SK-N-MC (cell line): Measurements from ENCODE around the gene ELOB.

ENCODE experiments used
- DNase-seq: peaks from one replicate; pipeline ENCODE4 v3.0.0-alpha.2; 2011; ENCODE audit warnings: low read depth, low spot score
- H3K27ac ChIP-seq: fragments of 200-600 bp; sonication (generic); 2 replicates; pipeline ENCODE4 v1.5.1; 2016; ENCODE audit warnings: mixed run types
- H3K36me3 ChIP-seq: fragments of 200-600 bp; sonication (generic); 2 replicates; pipeline ENCODE4 v1.6.1; 2017; ENCODE audit warnings: antibody characterized with exemption, low read length, mixed read lengths; ENCODE audit not compliant: insufficient read depth
- H3K4me3 ChIP-seq: fragments of 200-600 bp; sonication (generic); 2 replicates; pipeline ENCODE4 v1.5.1; 2016
- H3K9ac ChIP-seq: fragments of 200-600 bp; sonication (generic); 2 replicates; pipeline ENCODE4 v1.8.0; 2017; ENCODE audit warnings: mixed run types, mixed read lengths; ENCODE audit not compliant: insufficient read length
- H3K9me3 ChIP-seq: fragments of 200-600 bp; sonication (generic); 2 replicates; pipeline ENCODE4 v1.6.1; 2017; ENCODE audit warnings: low read depth, mild to moderate bottlenecking, antibody characterized with exemption, low read length, moderate library complexity, mixed read lengths
- EZH2 ChIP-seq: fragments of 200-600 bp; sonication (generic); IDR thresholded peaks from one replicate; pipeline ENCODE4 v1.6.1; 2017; ENCODE audit warnings: antibody characterized with exemption
- FOXP2 ChIP-seq: optimal IDR thresholded peaks from 2 replicates; pipeline ENCODE3; 2011; ENCODE audit warnings: mild to moderate bottlenecking, moderate library complexity; ENCODE audit not compliant: insufficient read depth; ENCODE audit errors: extremely low read length, control extremely low read depth
- POLR2AphosphoS5 ChIP-seq: IDR thresholded peaks from 2 replicates; pipeline ENCODE4 v1.6.1; 2012; ENCODE audit warnings: mild to moderate bottlenecking, low read depth, low read length, borderline replicate concordance

ELOB gene

DNA sequence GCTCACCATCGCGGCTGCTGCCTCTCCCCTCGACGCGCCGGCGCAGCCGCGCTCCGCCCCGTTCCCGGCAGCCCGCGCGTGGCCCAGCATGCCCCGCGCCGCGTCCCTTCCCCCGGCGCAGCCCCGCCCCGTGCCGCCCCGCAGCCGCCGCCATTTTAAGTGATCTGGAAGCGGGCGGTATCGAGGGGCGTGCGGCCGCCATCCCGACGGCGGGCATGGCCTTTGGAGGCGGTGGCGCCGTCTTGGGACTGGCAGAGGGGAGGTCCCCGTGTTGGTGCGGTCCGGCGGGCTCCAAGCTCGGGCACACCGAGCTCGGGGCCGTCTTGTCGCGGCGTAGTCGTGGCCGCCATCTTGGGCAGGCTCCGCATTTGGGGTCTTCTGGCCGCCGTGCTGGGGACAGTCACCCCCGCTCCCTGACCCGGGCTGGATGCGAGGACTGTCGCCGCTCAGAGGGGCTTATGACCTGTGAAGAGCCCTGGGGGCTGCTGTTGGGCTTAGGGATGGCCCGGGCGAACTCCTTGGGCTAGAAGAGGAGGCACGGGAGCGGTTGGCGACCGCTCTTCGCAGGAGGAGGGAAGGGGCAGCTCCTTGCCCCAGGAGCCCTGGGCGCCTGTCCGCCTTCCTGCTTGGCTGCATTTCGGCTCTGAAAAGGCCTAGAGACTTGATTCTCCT lies at the start of gene ELOB:
ELOB (minus strand) TSS at position 50 of the 672 bp plus-strand sequence; CDS start at position 9, 41 bp downstream.
- peak within 1 kb of the TSS; percentile 96 for H3K27ac ChIP-seq
- DNase-seq, result no peak
- H3K9me3 ChIP-seq, result no peaks in the 10 kb centered on the region
- peaks cover 12% of the 10 kb centered on the region; the same call in 1 of the 2 replicates for H3K36me3 ChIP-seq
- TF ChIP-seq POLR2AphosphoS5, result peak; percentile 90
- no peak for TF ChIP-seq EZH2
- peak within 1 kb of the TSS; percentile 100 for H3K9ac ChIP-seq
- H3K4me3 ChIP-seq, result peak within 1 kb of the TSS; percentile 97

GRCh38 chr16:2825906-2826305 lies 48.8 kb upstream of the ELOB start:
- H3K9ac ChIP-seq, result no peak overlapping the region

DNA sequence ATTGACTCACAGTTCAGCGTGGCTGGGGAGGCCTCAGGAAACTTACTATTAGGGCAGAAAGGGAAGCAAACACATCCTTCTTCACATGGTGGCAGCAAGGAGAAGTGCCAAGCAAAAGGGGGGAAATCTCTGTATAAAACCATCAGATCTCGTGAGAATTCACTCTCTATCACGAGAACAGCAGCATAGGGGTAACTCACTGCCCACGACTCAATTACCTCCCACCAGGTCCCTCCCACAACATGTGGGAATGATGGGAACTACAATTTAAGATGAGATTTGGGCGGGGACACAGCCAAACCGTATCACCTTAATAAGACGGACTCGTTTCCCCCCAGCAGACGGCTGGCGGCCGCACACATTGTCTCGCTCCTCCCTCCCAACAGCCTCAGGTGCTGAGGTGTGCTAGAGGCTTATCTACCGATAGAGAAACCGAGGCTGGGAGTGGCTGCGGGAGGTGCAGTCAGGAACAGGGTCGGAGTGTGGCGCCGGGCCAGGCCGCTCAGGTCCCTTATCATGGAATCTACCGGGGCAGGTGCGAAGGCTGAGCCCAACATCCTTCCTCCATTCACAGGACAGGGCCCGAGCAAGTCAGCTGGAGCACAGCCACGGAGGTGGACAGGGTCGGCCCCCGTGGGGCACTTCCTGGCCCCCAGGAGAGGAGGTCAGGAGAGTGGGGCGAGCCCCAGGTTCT lies 48.1 kb upstream of the ELOB start:
- Histone ChIP-seq H3K4me3 (no peak overlapping the region), H3K27ac (no peak overlapping the region), H3K9ac (no peak overlapping the region), H3K36me3 (no peaks in the 10 kb centered on the region), H3K9me3 (no peaks in the 10 kb centered on the region)
- TF ChIP-seq FOXP2 (no peak), EZH2 (no peak), POLR2AphosphoS5 (no peak)
- no peak for DNase-seq

More at GRCh38 chr16:2825906-2826305, 48.8 kb upstream of the ELOB start:
- TF ChIP-seq FOXP2 (no peak), POLR2AphosphoS5 (no peak), EZH2 (no peak)
- no peaks in the 10 kb centered on the region for H3K9me3 ChIP-seq
- no peak overlapping the region for H3K4me3 ChIP-seq
- H3K27ac ChIP-seq, result no peak overlapping the region
- DNase-seq, result no peak
- no peaks in the 10 kb centered on the region for H3K36me3 ChIP-seq

DNA sequence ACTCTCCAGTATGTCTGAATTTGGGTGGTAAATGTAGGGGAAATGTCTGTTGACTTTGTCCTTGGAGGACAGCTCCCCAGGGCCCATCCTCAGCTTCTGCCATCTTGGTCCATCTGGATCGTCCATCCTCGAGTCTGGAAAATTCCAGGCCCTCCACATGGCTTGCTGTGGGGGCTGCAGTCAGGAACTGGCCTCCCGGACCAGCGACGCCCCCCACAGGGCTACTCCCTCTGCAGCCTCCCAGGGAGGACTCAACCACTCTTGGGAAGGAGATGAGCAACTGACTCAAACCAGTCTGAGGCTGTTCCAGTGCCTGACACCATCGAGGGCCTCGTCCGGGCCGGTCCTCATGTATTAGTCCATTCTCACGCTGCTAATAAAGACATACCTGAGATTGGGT lies 47.5 kb upstream of the ELOB start:
- Histone ChIP-seq H3K27ac (no peak overlapping the region), H3K36me3 (no peaks in the 10 kb centered on the region), H3K9me3 (no peaks in the 10 kb centered on the region), H3K4me3 (no peak overlapping the region), H3K9ac (no peak overlapping the region)
- DNase-seq, result no peak
- TF ChIP-seq POLR2AphosphoS5 (no peak), FOXP2 (no peak), EZH2 (no peak)

- Histone ChIP-seq H3K27ac (no peak overlapping the region), H3K9ac (no peak overlapping the region), H3K9me3 (no peaks in the 10 kb centered on the region), H3K36me3 (no peaks in the 10 kb centered on the region), H3K4me3 (no peak overlapping the region)
- TF ChIP-seq EZH2 (no peak), FOXP2 (no peak), POLR2AphosphoS5 (no peak)
- DNase-seq, result no peak
Observed at GRCh38 chr16:2822496-2822895, 45.4 kb upstream of the ELOB start.

GRCh38 chr16:2822158-2822495 lies 45.0 kb upstream of the ELOB start:
- TF ChIP-seq FOXP2, result no peak
- TF ChIP-seq EZH2, result no peak
- TF ChIP-seq POLR2AphosphoS5, result no peak
- no peak overlapping the region for H3K9ac ChIP-seq
- H3K9me3 ChIP-seq, result no peaks in the 10 kb centered on the region
- H3K4me3 ChIP-seq, result no peak overlapping the region
- DNase-seq, result no peak
- H3K36me3 ChIP-seq, result no peaks in the 10 kb centered on the region
- no peak overlapping the region for H3K27ac ChIP-seq

GRCh38 chr16:2821487-2822157 lies 44.5 kb upstream of the ELOB start:
- no peak for DNase-seq
- H3K9me3 ChIP-seq, result no peaks in the 10 kb centered on the region
- TF ChIP-seq POLR2AphosphoS5, result no peak
- TF ChIP-seq EZH2, result no peak
- TF ChIP-seq FOXP2, result no peak
- no peak overlapping the region for H3K4me3 ChIP-seq
- no peak overlapping the region for H3K27ac ChIP-seq
- no peak overlapping the region for H3K9ac ChIP-seq
- H3K36me3 ChIP-seq, result no peaks in the 10 kb centered on the region

GRCh38 chr16:2820836-2821486 lies 43.9 kb upstream of the ELOB start:
- no peaks in the 10 kb centered on the region for H3K36me3 ChIP-seq
- H3K27ac ChIP-seq, result no peak overlapping the region
- DNase-seq, result no peak
- no peak for TF ChIP-seq POLR2AphosphoS5
- no peak for TF ChIP-seq EZH2
- no peak for TF ChIP-seq FOXP2
- no peak overlapping the region for H3K9ac ChIP-seq
- no peaks in the 10 kb centered on the region for H3K9me3 ChIP-seq
- H3K4me3 ChIP-seq, result no peak overlapping the region
